ENCODE data around the gene BACH2.

GRCh38 chr6:90033746-90034271, 262.8 kb downstream of the BACH2 start:
- TF ChIP-seq POLR2AphosphoS5 (IDR thresholded peaks at IDR 0.05; ENCODE audit: low read depth, low read length) (no peak), REST (IDR thresholded peaks at IDR 0.05; ENCODE audit: insufficient read depth in 1 of 2, low read depth in 2 of 2, low read length in 2 of 2) (no peak)

Data from PFSK-1 (cell line).